SK-N-SH (cell line): Measurements from ENCODE around the gene SLC6A20.

Source experiments
- CTCF ChIP-seq: fragments of 200-600 bp; sonication (generic); IDR thresholded peaks from 2 replicates; pipeline ENCODE4 v1.6.1; 2017; ENCODE audit warnings: antibody characterized with exemption, mild to moderate bottlenecking, moderate library complexity
- MAX ChIP-seq: IDR thresholded peaks from 2 replicates; pipeline ENCODE4 v1.4.0; 2012; ENCODE audit warnings: low read depth

- no peak for TF ChIP-seq CTCF
- TF ChIP-seq MAX = no peak
Observed at GRCh38 chr3:45765958-45766357, 30.4 kb downstream of the SLC6A20 start.
